MM.1S (cell line): ENCODE results near the gene NPLOC4.

Experiments used
- CTCF ChIP-seq: fragments of 300-600 bp; sonication (generic); IDR thresholded peaks from 2 replicates; pipeline ENCODE4 v1.5.1; 2016; ENCODE audit warnings: antibody characterized with exemption, low read length, mixed read lengths
- EZH2 ChIP-seq: fragments of 300-600 bp; sonication (generic); optimal IDR thresholded peaks from 2 replicates; pipeline ENCODE3; 2017; ENCODE audit warnings: low read depth, mild to moderate bottlenecking, antibody characterized with exemption, low read length, mixed read lengths

- TF ChIP-seq EZH2 (no peak), CTCF (no peak)
These were observed 92.5 kb downstream of the NPLOC4 start for GRCh38 chr17:81544281-81544974.
